ENCODE results near the gene AGAP3. TPM values are rescaled to one million over a fixed set of nuclear protein-coding genes. Genes with fewer than 3 reads are reported as not detected.

Gene AGAP3
- total RNA-seq, 1 experiment from 2014 or later, result 63.3 TPM

DNA sequence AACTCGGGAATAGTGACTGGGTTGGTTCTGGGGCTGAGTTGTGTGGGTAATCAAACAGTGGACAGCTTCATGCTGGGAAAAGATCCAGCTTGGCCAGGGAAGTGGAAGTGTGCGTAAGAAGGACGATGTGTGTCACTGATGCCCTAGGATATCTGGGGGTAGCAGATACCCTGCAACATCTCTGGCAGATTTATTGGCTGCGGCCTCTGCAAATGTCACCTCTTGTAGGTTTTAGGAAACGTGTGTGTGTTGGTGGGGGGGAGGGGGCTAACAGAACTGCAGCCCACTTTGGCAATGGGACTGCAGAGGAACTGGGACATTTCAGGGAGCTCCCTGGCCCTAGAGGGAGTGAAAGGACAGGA, 965 bp upstream of the AGAP3 start:
- no peak for DNase-seq
- Histone ChIP-seq H3K27me3 (ENCODE audit: control insufficient read depth, insufficient read depth, low read length) (peaks cover 17% of the 10 kb centered on the region; the same call in 1 of the 2 replicates), H3K4me3 (ENCODE audit: insufficient read depth, low read depth, low read length) (peak overlapping the region; percentile 78; the same call in 1 of the 2 replicates), H3K36me3 (replicated peaks; ENCODE audit: control insufficient read depth, insufficient read depth, low read length) (no peaks in the 10 kb centered on the region)

DNA sequence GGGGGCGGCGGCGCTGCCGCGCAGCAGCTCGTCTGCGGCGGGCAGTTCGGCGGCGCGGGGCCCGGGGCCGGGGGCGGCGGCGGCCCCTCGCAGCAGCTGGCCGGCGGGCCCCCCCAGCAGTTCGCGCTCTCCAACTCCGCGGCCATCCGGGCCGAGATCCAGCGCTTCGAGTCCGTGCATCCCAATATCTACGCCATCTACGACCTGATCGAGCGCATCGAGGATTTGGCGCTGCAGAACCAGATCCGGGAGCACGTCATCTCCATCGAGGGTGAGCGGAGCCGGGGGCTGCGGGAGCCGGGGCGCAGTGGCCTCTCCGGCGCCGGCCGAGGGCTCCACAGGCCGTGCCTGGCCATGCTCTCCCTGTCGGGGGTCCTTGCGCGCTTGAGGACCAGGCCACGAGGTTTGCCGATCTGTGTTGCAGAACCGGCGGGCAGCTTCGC, 548 bp downstream of the AGAP3 start:
- H3K27me3 ChIP-seq (ENCODE audit: control insufficient read depth, insufficient read depth, low read length), result peaks cover 17% of the 10 kb centered on the region; the same call in 1 of the 2 replicates
- H3K4me3 ChIP-seq (ENCODE audit: insufficient read depth, low read depth, low read length), result peak overlapping the region; percentile 90
- no peaks in the 10 kb centered on the region for H3K36me3 ChIP-seq (replicated peaks; ENCODE audit: control insufficient read depth, insufficient read depth, low read length)
- DNase-seq, result peak; percentile 79

DNA sequence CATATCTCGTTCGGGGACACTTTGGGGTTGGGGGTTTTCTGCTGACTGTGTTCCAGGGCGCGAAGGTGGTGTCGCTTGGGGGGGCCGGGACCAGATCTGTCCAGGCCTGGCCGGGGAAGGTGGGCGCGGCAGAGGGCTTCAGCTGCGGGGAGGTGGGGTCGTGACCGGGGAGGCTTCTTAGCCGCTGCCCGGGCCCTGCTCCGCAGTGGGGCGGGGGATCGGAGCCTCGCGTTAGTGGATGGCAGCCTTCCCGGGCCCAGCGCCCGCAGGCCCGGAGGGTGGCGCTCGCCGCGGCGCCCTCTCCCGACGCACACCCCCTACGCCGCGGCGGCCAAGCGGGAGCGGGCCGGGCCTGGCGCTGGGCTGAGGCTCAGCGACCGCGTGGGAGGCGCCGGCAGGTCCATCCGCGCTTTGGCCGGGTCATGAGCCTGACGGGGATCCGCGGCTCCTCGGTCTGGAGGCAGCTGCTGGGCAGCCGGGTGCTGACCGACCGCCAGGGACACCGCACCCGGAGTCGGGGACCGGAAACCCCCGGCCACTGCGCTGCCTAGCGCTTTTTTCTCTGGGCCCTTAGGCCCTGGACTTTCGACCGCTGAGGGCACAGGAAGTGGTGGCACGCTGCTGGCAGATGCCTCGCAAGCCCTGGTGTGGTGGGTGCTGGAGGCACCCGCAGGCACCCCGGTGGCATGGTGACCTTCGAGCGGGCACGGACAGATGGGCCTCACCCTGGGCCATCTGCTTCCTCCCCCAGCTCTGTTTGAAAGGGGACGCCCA, 1.2 kb downstream of the AGAP3 start:
- no peaks in the 10 kb centered on the region for H3K36me3 ChIP-seq (replicated peaks; ENCODE audit: control insufficient read depth, insufficient read depth, low read length)
- peak overlapping the region; percentile 90 for H3K4me3 ChIP-seq (ENCODE audit: insufficient read depth, low read depth, low read length)
- peak; percentile 83 for DNase-seq
- peaks cover 17% of the 10 kb centered on the region; the same call in 1 of the 2 replicates for H3K27me3 ChIP-seq (ENCODE audit: control insufficient read depth, insufficient read depth, low read length)

- Histone ChIP-seq H3K36me3 (replicated peaks; ENCODE audit: control insufficient read depth, insufficient read depth, low read length) (no peaks in the 10 kb centered on the region), H3K27me3 (ENCODE audit: control insufficient read depth, insufficient read depth, low read length) (peaks cover 17% of the 10 kb centered on the region; the same call in 1 of the 2 replicates), H3K4me3 (ENCODE audit: insufficient read depth, low read depth, low read length) (peak overlapping the region; percentile 90)
- DNase-seq, result peak; percentile 76
Measured at GRCh38 chr7:151088019-151088855, 2.0 kb downstream of the AGAP3 start.

GRCh38 chr7:151088856-151089699, 2.8 kb downstream of the AGAP3 start:
- peak; percentile 80 for DNase-seq
- Histone ChIP-seq H3K4me3 (ENCODE audit: insufficient read depth, low read depth, low read length) (no peak overlapping the region; the same call in 1 of the 2 replicates), H3K36me3 (replicated peaks; ENCODE audit: control insufficient read depth, insufficient read depth, low read length) (no peaks in the 10 kb centered on the region; the same call in 1 of the 2 replicates), H3K27me3 (ENCODE audit: control insufficient read depth, insufficient read depth, low read length) (peaks cover 15% of the 10 kb centered on the region; the same call in 1 of the 2 replicates)

DNA sequence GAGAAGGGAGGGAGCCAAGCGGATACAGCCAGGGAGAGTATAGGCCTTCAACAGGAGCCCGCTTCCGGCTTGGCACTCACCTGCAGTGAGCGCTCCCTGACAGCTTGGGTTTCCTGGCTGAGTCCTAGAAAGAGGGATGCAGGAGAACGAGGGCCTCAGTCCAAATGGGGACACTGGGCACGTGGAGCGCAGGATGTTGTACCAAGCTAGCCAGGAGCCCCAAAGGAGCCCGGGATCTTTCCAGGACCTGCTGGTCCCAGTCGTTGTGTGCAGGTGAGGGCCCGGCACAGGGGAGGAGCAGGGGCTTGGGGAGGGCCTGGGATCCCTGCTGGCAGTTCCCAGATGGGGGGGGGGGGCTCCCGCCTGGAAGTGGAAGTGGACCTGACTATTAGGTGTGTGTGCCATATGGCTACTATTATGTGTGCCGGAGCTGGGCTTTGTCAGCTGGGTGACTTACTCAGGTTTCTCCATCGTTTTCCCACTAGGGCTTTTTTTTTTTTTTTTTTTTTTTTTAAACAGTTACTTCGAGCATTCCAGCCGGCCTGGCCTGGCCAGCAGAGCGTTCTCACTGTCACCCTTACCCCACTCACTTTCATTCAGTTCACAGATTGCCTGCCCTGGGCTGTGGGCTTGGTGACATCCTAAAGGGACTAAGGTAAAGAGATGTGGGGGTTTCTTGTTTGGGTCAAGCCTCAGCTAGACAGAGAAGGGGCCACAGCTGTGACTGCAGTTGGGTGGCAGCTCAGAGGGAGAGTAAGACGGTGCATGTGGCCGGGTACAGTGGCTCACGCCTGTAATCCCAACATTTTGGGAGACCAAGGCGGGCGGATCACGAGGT, 3.8 kb downstream of the AGAP3 start:
- Histone ChIP-seq H3K27me3 (ENCODE audit: control insufficient read depth, insufficient read depth, low read length) (peaks cover 12% of the 10 kb centered on the region; the same call in 1 of the 2 replicates), H3K36me3 (replicated peaks; ENCODE audit: control insufficient read depth, insufficient read depth, low read length) (no peaks in the 10 kb centered on the region; the same call in 1 of the 2 replicates), H3K4me3 (ENCODE audit: insufficient read depth, low read depth, low read length) (no peak overlapping the region)
- peak; percentile 40 for DNase-seq

- H3K36me3 ChIP-seq (replicated peaks; ENCODE audit: control insufficient read depth, insufficient read depth, low read length), result no peaks in the 10 kb centered on the region; the same call in 1 of the 2 replicates
- DNase-seq, result no peak
- no peak overlapping the region for H3K4me3 ChIP-seq (ENCODE audit: insufficient read depth, low read depth, low read length)
- H3K27me3 ChIP-seq (ENCODE audit: control insufficient read depth, insufficient read depth, low read length), result peaks cover 12% of the 10 kb centered on the region; the same call in 1 of the 2 replicates
Measured at GRCh38 chr7:151091003-151091402, 4.7 kb downstream of the AGAP3 start.

DNA sequence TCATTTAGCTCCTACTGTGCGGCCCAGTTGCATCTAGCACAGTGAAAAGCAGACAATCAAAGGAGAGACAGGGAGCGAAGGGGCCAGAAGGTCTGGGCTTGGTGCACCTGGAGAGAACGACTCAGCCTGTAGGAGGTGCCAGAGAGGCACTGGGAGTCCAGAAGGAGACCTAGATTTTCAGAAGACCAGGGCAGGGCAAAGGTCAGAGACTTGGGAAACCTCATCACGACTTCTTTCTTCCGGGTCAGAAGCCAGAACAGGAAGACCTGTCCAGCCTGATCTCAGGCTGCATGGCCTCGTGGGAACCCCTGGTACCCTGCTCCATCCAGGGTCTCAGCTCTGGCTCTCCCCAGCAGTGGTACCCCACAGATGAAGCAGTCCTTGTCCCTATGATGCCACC, 5.2 kb downstream of the AGAP3 start:
- Histone ChIP-seq H3K4me3 (ENCODE audit: insufficient read depth, low read depth, low read length) (no peak overlapping the region), H3K27me3 (ENCODE audit: control insufficient read depth, insufficient read depth, low read length) (peaks cover 12% of the 10 kb centered on the region; the same call in 1 of the 2 replicates), H3K36me3 (replicated peaks; ENCODE audit: control insufficient read depth, insufficient read depth, low read length) (no peaks in the 10 kb centered on the region; the same call in 1 of the 2 replicates)
- DNase-seq, result peak; percentile 84

- DNase-seq, result no peak
- Histone ChIP-seq H3K27me3 (ENCODE audit: control insufficient read depth, insufficient read depth, low read length) (peaks cover 10% of the 10 kb centered on the region; the same call in 1 of the 2 replicates), H3K4me3 (ENCODE audit: insufficient read depth, low read depth, low read length) (no peak overlapping the region), H3K36me3 (replicated peaks; ENCODE audit: control insufficient read depth, insufficient read depth, low read length) (no peaks in the 10 kb centered on the region; the same call in 1 of the 2 replicates)
Measured at GRCh38 chr7:151091988-151092387, 5.7 kb downstream of the AGAP3 start.

GRCh38 chr7:151093748-151094147, 7.5 kb downstream of the AGAP3 start:
- no peak overlapping the region for H3K4me3 ChIP-seq (ENCODE audit: insufficient read depth, low read depth, low read length)
- no peaks in the 10 kb centered on the region for H3K27me3 ChIP-seq (ENCODE audit: control insufficient read depth, insufficient read depth, low read length)
- no peak for DNase-seq
- H3K36me3 ChIP-seq (replicated peaks; ENCODE audit: control insufficient read depth, insufficient read depth, low read length), result no peaks in the 10 kb centered on the region; the same call in 1 of the 2 replicates

- Histone ChIP-seq H3K27me3 (ENCODE audit: control insufficient read depth, insufficient read depth, low read length) (no peaks in the 10 kb centered on the region), H3K4me3 (ENCODE audit: insufficient read depth, low read depth, low read length) (no peak overlapping the region)
- no peak for DNase-seq
Measured at GRCh38 chr7:151094675-151095074, 8.4 kb downstream of the AGAP3 start.

GRCh38 chr7:151095123-151095797, 9.0 kb downstream of the AGAP3 start:
- H3K36me3 ChIP-seq (replicated peaks; ENCODE audit: control insufficient read depth, insufficient read depth, low read length), result no peaks in the 10 kb centered on the region; the same call in 1 of the 2 replicates
- DNase-seq, result no peak

More at GRCh38 chr7:151094675-151095074, 8.4 kb downstream of the AGAP3 start:
- no peaks in the 10 kb centered on the region; the same call in 1 of the 2 replicates for H3K36me3 ChIP-seq (replicated peaks; ENCODE audit: control insufficient read depth, insufficient read depth, low read length)

More at GRCh38 chr7:151095123-151095797, 9.0 kb downstream of the AGAP3 start:
- Histone ChIP-seq H3K4me3 (ENCODE audit: insufficient read depth, low read depth, low read length) (no peak overlapping the region), H3K27me3 (ENCODE audit: control insufficient read depth, insufficient read depth, low read length) (no peaks in the 10 kb centered on the region)

Measured in H7 (cell line).